CMK (cell line): ENCODE results near the gene THAP4.

Source experiments
- DNase-seq: peaks from one replicate; pipeline ENCODE4 v3.0.0-alpha.2; 2010; ENCODE audit warnings: low read depth

The THAP4 gene

GRCh38 chr2:241546771-241547498, 90.0 kb downstream of the THAP4 start:
- no peak for DNase-seq

- no peak for DNase-seq
Measured at GRCh38 chr2:241545523-241546473, 91.2 kb downstream of the THAP4 start.

GRCh38 chr2:241545106-241545505, 91.9 kb downstream of the THAP4 start:
- DNase-seq, result no peak

- DNase-seq, result no peak
Measured at GRCh38 chr2:241542278-241542605, 94.7 kb downstream of the THAP4 start.

- no peak for DNase-seq
Measured at GRCh38 chr2:241541564-241542277, 95.2 kb downstream of the THAP4 start.

- DNase-seq, result peak; percentile 61
Measured at GRCh38 chr2:241540771-241541561, 96.0 kb downstream of the THAP4 start.

- no peak for DNase-seq
Measured at GRCh38 chr2:241540401-241540770, 96.6 kb downstream of the THAP4 start.

- DNase-seq, result no peak
Measured at GRCh38 chr2:241539616-241540374, 97.2 kb downstream of the THAP4 start.

GRCh38 chr2:241538838-241539615, 97.9 kb downstream of the THAP4 start:
- DNase-seq, result no peak

GRCh38 chr2:241535871-241536655, 100.9 kb downstream of the THAP4 start:
- no peak for DNase-seq

- no peak for DNase-seq
Measured at GRCh38 chr2:241534701-241535375, 102.1 kb downstream of the THAP4 start.
